SK-N-MC (cell line): ENCODE measurements around the gene POU4F2.

Source experiments
- DNase-seq: peaks from one replicate; pipeline ENCODE4 v3.0.0-alpha.2; 2011; ENCODE audit warnings: low read depth, low spot score
- H3K27ac ChIP-seq: fragments of 200-600 bp; sonication (generic); 2 replicates; pipeline ENCODE4 v1.5.1; 2016; ENCODE audit warnings: mixed run types
- H3K36me3 ChIP-seq: fragments of 200-600 bp; sonication (generic); 2 replicates; pipeline ENCODE4 v1.6.1; 2017; ENCODE audit warnings: antibody characterized with exemption, low read length, mixed read lengths; ENCODE audit not compliant: insufficient read depth
- H3K4me3 ChIP-seq: fragments of 200-600 bp; sonication (generic); 2 replicates; pipeline ENCODE4 v1.5.1; 2016
- H3K9ac ChIP-seq: fragments of 200-600 bp; sonication (generic); 2 replicates; pipeline ENCODE4 v1.8.0; 2017; ENCODE audit warnings: mixed run types, mixed read lengths; ENCODE audit not compliant: insufficient read length
- H3K9me3 ChIP-seq: fragments of 200-600 bp; sonication (generic); 2 replicates; pipeline ENCODE4 v1.6.1; 2017; ENCODE audit warnings: low read depth, mild to moderate bottlenecking, antibody characterized with exemption, low read length, moderate library complexity, mixed read lengths
- EZH2 ChIP-seq: fragments of 200-600 bp; sonication (generic); IDR thresholded peaks from one replicate; pipeline ENCODE4 v1.6.1; 2017; ENCODE audit warnings: antibody characterized with exemption
- FOXP2 ChIP-seq: optimal IDR thresholded peaks from 2 replicates; pipeline ENCODE3; 2011; ENCODE audit warnings: mild to moderate bottlenecking, moderate library complexity; ENCODE audit not compliant: insufficient read depth; ENCODE audit errors: extremely low read length, control extremely low read depth
- POLR2AphosphoS5 ChIP-seq: IDR thresholded peaks from 2 replicates; pipeline ENCODE4 v1.6.1; 2012; ENCODE audit warnings: mild to moderate bottlenecking, low read depth, low read length, borderline replicate concordance

Gene POU4F2, protein sequence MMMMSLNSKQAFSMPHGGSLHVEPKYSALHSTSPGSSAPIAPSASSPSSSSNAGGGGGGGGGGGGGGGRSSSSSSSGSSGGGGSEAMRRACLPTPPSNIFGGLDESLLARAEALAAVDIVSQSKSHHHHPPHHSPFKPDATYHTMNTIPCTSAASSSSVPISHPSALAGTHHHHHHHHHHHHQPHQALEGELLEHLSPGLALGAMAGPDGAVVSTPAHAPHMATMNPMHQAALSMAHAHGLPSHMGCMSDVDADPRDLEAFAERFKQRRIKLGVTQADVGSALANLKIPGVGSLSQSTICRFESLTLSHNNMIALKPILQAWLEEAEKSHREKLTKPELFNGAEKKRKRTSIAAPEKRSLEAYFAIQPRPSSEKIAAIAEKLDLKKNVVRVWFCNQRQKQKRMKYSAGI

DNA sequence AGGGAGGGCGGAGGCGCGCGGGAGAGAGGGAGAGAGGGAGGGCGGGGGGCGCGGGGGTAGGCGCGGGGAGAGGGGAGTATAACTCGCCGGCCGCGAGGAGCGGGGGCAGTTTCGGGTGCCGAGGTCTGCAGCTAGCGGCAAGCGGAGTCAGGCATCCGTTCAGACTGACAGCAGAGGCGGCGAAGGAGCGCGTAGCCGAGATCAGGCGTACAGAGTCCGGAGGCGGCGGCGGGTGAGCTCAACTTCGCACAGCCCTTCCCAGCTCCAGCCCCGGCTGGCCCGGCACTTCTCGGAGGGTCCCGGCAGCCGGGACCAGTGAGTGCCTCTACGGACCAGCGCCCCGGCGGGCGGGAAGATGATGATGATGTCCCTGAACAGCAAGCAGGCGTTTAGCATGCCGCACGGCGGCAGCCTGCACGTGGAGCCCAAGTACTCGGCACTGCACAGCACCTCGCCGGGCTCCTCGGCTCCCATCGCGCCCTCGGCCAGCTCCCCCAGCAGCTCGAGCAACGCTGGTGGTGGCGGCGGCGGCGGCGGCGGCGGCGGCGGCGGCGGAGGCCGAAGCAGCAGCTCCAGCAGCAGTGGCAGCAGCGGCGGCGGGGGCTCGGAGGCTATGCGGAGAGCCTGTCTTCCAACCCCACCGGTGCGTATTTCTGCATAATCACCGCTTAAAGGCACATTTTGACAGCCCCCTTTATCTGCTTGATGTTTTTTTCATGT lies at the start of gene POU4F2:
Gene POU4F2 (plus strand): TSS at position 108 of the 720 bp plus-strand sequence. CDS start 248 bp downstream, at position 356.
- DNase-seq = no peak
- no peak within 1 kb of the TSS for H3K27ac ChIP-seq
- TF ChIP-seq EZH2 = no peak
- TF ChIP-seq FOXP2 = no peak
- TF ChIP-seq POLR2AphosphoS5 = no peak
- H3K4me3 ChIP-seq = peak within 1 kb of the TSS; percentile 94
- no peak within 1 kb of the TSS for H3K9ac ChIP-seq
- H3K36me3 ChIP-seq = no peaks in the 10 kb centered on the region; the same call in 1 of the 2 replicates
- no peaks in the 10 kb centered on the region for H3K9me3 ChIP-seq

DNA sequence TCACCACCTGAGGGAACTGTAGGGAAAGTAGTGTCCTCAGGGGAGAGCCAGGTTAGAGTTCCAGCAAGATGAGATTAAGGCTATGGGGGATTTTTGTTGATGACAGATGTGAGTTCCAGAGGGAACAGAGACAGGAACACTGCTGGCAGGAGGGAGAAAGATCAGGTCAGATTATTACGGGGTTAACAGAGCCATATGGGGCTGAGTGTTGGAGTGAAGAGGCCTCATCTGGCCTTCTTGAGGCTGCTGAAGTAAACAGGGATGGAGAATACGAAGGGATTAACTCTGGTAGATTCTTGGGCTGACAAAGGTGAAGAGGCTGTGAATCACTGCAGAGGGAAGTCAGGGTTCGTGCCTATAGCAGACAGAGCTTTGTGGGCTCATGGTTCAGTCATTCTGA lies 47.9 kb upstream of the POU4F2 start:
- H3K9ac ChIP-seq = no peak overlapping the region
- no peak overlapping the region for H3K27ac ChIP-seq
- no peaks in the 10 kb centered on the region for H3K9me3 ChIP-seq
- H3K4me3 ChIP-seq = no peak overlapping the region
- H3K36me3 ChIP-seq = no peaks in the 10 kb centered on the region
- TF ChIP-seq EZH2 (no peak), FOXP2 (no peak), POLR2AphosphoS5 (no peak)
- no peak for DNase-seq

DNA sequence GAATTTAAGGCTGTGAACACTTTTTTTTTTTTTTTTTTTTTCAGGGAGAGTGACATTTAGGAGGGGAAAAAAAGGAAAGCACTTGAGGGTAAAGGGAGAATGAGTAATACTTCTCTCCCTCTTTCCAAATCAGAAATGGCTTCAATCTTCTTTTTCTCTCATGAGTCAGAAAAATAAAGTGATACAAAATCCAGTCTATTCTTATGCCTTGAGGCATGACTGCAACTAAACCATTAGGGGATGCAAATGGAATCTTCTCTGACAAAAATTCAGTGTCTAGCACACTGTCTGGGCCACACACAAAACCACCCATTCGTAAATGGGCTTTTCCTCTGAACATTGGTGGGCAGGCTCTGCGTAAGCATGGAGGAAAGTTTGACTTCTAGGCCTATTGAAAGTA lies 46.7 kb upstream of the POU4F2 start:
- Histone ChIP-seq H3K27ac (no peak overlapping the region), H3K9me3 (no peaks in the 10 kb centered on the region), H3K9ac (no peak overlapping the region), H3K36me3 (no peaks in the 10 kb centered on the region), H3K4me3 (no peak overlapping the region)
- TF ChIP-seq FOXP2 (no peak), EZH2 (no peak), POLR2AphosphoS5 (no peak)
- DNase-seq = no peak

DNA sequence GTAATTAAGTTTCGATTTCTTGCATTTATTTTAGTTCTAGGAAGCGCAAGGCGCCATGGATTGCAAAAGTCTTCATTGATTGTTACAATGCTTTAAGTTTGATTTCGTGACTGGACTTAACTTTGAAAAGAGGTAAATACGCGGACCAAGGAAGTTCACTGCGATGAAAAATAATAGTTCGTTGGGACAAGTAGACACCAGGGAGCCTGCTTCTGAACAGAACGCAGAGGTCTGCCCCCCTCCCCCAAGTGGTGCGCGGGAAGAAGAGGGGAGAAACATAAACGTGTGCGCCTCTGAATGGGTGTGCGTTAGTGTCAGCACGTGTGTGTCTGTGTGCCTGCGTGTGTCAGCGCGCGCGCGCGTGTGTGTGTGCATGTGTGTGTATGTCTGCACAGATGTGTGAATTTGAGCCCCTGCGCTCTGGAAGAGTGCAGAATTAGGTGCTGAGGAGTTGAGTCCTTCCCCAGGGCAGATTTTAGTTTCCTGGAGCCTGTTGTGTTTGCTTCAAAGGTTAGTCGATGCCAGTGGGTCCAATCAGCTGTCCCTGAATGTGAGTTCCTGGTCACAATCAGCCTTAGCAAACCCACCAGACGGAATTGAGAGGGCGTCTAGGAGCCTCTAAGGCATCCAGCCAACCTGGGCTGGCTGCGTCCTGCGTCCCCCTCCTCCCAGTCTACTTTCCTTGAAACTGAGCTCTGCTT lies 5.8 kb upstream of the POU4F2 start:
- H3K9ac ChIP-seq = peak overlapping the region; percentile 41
- peak overlapping the region; percentile 77 for H3K4me3 ChIP-seq
- no peak for DNase-seq
- TF ChIP-seq FOXP2 (no peak), POLR2AphosphoS5 (no peak), EZH2 (no peak)
- no peak overlapping the region for H3K27ac ChIP-seq
- no peaks in the 10 kb centered on the region for H3K36me3 ChIP-seq
- no peaks in the 10 kb centered on the region for H3K9me3 ChIP-seq

DNA sequence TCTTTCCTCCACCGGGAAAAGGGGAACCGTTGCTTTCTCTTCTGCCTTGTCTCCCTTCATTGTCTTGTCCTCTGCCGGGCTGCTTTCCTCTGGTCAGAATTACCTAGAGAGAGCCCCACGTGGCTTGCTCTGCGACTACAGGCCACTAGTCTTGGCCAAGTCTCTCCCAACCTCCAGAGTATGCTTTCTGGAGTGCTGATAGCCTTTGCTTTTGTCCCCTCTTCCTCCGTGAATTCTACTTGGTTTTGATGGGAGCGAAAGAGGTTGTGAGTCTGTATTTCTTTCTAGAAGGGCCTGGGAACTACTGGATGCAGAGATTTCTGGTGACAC lies 5.3 kb upstream of the POU4F2 start:
- Histone ChIP-seq H3K36me3 (no peaks in the 10 kb centered on the region), H3K9me3 (no peaks in the 10 kb centered on the region), H3K27ac (no peak overlapping the region), H3K9ac (no peak overlapping the region), H3K4me3 (peak overlapping the region; percentile 77)
- no peak for DNase-seq
- TF ChIP-seq FOXP2 (no peak), POLR2AphosphoS5 (no peak), EZH2 (no peak)

DNA sequence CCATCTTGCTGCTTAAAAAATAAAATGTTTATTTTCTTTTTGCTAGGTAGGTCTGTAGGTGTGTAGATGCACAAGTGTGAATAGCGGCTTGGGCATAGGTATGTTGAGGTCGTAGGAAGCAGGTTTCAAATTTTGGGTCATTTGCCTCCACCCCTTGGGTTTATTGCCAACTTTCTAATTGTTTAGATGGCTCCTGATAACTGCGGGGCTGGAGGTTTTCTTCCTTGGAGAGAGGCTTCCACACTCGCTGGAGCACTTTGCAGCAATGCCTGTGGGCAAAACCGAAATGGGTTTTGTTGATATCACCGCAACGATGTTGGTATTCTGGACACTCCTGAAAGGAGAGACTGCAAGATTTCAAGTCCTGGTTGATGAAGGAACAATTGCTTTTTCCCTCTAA lies 3.9 kb upstream of the POU4F2 start:
- Histone ChIP-seq H3K9ac (no peak overlapping the region), H3K36me3 (no peaks in the 10 kb centered on the region), H3K9me3 (no peaks in the 10 kb centered on the region), H3K4me3 (no peak overlapping the region), H3K27ac (no peak overlapping the region)
- DNase-seq = no peak
- TF ChIP-seq POLR2AphosphoS5 (no peak), EZH2 (no peak), FOXP2 (no peak)

DNA sequence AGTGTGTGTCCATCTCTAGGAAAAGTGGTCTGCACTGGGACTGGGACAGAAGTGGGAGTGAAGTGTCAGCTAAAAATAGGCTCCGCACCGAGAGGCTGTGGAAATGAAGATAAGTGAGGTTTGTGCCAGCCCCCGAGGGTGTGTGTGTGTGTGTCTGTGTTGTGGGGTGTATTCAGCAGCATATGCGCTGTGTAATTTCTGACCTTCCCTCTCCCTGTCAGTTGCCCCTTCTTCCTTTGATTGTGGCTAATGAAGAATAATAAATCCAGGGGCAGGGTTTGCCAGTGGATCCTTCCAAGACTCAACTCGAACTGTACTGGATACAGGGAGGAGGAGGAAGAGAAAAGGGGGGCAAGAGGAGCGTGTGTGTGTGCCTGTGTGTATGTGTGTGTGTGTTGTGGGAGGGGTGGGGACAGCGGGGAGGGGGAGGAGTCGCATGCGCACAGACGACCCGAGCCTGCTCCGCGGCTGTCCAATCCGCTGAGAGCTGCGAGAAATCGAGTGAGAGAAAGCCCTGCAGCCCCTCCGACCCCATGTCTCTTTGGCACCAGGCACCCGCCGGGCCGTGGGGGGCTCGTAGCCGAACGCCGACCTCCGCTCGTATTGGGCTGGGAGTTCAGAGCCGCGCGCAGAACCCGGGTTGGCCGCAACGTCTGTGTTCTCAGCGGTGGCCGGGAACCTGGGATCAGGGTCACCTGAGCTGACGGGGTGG lies 916 bp upstream of the POU4F2 start:
- no peaks in the 10 kb centered on the region for H3K9me3 ChIP-seq
- H3K36me3 ChIP-seq = no peaks in the 10 kb centered on the region; the same call in 1 of the 2 replicates
- TF ChIP-seq FOXP2 (no peak), EZH2 (no peak), POLR2AphosphoS5 (no peak)
- H3K27ac ChIP-seq = no peak overlapping the region
- no peak for DNase-seq
- no peak overlapping the region for H3K9ac ChIP-seq
- peak overlapping the region; percentile 94 for H3K4me3 ChIP-seq

DNA sequence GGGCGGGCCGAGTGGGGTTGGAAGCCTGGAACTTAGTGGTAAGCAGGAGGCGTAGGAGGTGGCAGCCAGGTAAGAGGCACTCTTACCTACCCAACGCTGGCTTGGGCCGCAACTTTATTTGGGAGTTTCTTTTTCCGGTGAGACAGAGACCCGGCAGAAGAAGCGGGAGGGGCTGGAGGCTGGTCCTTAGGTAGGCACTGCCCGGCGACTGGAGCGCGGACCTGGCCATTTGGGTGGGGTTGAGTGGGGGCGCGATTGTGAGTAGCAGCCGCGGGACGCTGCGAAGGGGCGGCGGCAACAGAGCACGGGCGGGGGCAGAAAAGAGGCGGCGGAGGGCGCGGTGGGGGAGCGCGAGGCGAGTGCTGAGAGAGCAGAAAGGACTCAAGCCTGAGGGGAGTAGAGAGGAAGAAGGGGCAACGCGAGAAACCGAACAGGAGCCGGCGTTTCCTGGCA lies 334 bp upstream of the POU4F2 start:
- Histone ChIP-seq H3K9ac (no peak overlapping the region), H3K27ac (no peak overlapping the region), H3K9me3 (no peaks in the 10 kb centered on the region), H3K4me3 (peak overlapping the region; percentile 94), H3K36me3 (no peaks in the 10 kb centered on the region; the same call in 1 of the 2 replicates)
- no peak for TF ChIP-seq FOXP2
- no peak for TF ChIP-seq POLR2AphosphoS5
- TF ChIP-seq EZH2 = no peak
- DNase-seq = no peak
